Measurements from ENCODE around the gene CMTM1.

DNA sequence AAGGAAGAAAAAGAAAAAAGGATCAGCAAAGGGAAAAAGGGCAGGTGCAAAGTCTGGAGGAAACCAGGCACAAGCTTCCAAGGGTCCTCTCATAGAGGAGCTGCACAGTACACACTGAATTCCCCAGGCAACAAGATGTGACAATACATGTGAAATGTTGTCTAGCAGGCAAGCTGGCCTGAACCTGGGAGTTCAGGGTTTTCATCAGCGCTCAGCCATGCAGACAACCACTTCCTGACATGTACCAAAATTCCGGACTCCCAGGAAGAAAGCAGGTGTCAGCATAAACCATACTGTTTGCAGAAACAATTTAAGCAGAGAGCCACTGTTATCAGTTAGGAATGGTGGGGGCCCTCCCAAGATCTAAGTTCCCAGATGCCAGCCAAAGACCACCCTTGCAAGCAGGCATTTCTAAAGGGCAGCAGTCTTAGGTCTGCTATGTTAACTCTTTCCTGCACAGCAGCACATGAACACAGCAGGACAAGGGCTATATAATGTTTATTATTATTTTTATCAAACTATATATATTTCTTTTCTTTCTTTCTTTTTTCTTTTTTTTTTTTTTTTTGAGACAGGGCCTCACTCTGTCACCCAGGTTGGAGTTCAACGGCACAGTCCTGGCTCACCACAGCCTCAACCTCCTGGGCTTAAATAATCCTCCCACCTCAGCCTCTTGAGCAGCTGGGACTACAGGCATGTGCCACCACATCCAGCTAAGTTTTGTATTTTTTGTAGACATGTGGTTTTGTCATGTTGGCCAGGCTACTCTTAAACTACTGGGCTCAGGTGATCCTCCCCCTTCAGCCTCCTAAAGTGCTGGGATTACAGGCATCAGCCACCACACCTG is 26.4 kb upstream of the CMTM1 start:
- no peak for TF ChIP-seq EZH2phosphoT487 (IDR thresholded peaks at IDR 0.05; ENCODE audit: low read depth, severe bottlenecking, unreplicated experiment)
- TF ChIP-seq CTCF (IDR thresholded peaks at IDR 0.05; ENCODE audit: poor library complexity) = no peak
- no peak for TF ChIP-seq EZH2 (IDR thresholded peaks at IDR 0.05; ENCODE audit: borderline replicate concordance)

All from hepatocyte (in vitro differentiated cells).